Psoas muscle (tissue), 8 donors: ENCODE data around the gene TNFAIP1. TPM values are rescaled to one million over a fixed set of nuclear protein-coding genes. Genes with fewer than 3 reads are reported as not detected.

Experiments
- ATAC-seq, 4 donors: fragments of 200-7000 bp; cut with Tn5 transposase; one replicate each; pipeline ENCODE4 v1.9.1; 2020; ENCODE audit warnings: moderate library complexity in 3 of 4, mild to moderate bottlenecking in 2 of 4
- DNase-seq, 2 donors: peaks; one replicate each; pipeline ENCODE4 v3.0.0-alpha.2; 2020
- H3K27ac ChIP-seq: fragments of 200-600 bp; one replicate; pipeline ENCODE4 v1.8.0; 2022
- H3K27me3 ChIP-seq, 3 donors: fragments of 200-600 bp in 1 of 3; one replicate each; pipeline versions ENCODE4 v1.6.1 to v1.8.0; 2013 to 2022; ENCODE audit warnings: low read length in 2 of 3, mild to moderate bottlenecking in 2 of 3, moderate library complexity in 1 of 3; ENCODE audit not compliant: insufficient read depth in 3 of 3
- H3K36me3 ChIP-seq, 2 donors: fragments of 200-600 bp in 1 of 2; one replicate each; pipeline versions ENCODE4 v1.6.1 to v1.8.0; 2013 to 2022; ENCODE audit warnings: low read depth in 1 of 2, mild to moderate bottlenecking in 1 of 2, moderate library complexity in 1 of 2; ENCODE audit not compliant: insufficient read depth in 1 of 2
- H3K4me1 ChIP-seq: fragments of 200-600 bp; one replicate; pipeline ENCODE4 v1.8.0; 2022
- H3K4me3 ChIP-seq: fragments of 200-600 bp; one replicate; pipeline ENCODE4 v1.8.0; 2022; ENCODE audit warnings: mild to moderate bottlenecking
- H3K9me3 ChIP-seq: fragments of 200-600 bp; one replicate; pipeline ENCODE4 v1.8.0; 2022
- WGBS, 3 donors: extraction: QIAGEN DNeasy Blood & Tissue Kit; methylation state at CpG; one replicate each; pipeline versions ENCODE4 v1.1.6 to v1.1.7; 2013; 5-methylcytosine and 5-hydroxymethylcytosine counted together
- intact Hi-C, 2 donors: fragments of 100-400 bp; cut with DNase I; formaldehyde crosslinking; loops; one replicate each; pipeline versions ENCODE4 v1.11.0 to v1.14.2; 2022
- polyA plus RNA-seq, 3 donors: library from polyadenylated mRNA; stranded (reverse); fragments of 200-250 nt; gene quantifications; one replicate each; pipeline ENCODE4 v1.2.3, GENCODE V29; 2013
- total RNA-seq, 4 donors: library from RNA; stranded (reverse); fragmentation: NEBNext Ultra II Directional in 2 of 4; extraction: Animal tissue kit (Norgen Biotek cat#: 25700) in 2 of 4; gene quantifications; one replicate each; pipeline versions ENCODE4 v1.2.1 to v1.2.4, GENCODE V29; 2021 to 2023
- TF ChIP-seq, protein P1 (sequence below): fragments of 200-600 bp; IDR thresholded peaks from one replicate; pipeline ENCODE4 v1.8.0; 2022; ENCODE audit warnings: antibody characterized with exemption
- donor health status: healthy with polysubstance abuse.
- donor health status: DM: no; HTN: no; CAD: no; lungs with moderate emphysema.
- donor health status: Bipolar disorder and iron deficiency.
- donor health status: healthy.
- donor health status: DM: yes; HTN: yes; CAD: no.
- donor health status: DM: no; HTN: no; CAD: no.
- donor health status: DM: no; HTN: no; CAD: no.
- donor health status: DM: yes; HTN: yes; CAD: no.

The TNFAIP1 gene
- total and polyA plus RNA-seq, 7 donors: 13.0 to 32.6 (median 23.3) TPM

DNA sequence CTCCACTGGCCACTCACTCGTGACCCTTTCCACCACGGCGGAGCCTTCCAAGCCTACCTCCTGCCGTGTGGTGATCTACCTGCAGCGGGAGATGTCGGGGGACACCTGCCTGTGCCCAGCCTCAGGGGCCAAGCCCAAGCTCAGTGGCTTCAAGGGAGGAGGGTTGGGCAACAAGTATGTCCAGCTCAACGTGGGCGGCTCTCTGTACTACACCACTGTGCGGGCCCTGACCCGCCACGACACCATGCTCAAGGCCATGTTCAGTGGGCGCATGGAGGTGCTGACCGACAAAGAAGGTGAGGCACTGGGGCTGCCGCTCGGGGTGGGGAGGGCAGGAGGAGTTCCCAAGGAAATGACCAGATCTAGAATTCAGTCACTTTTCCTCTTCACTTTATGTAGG, 3.9 kb downstream of the TNFAIP1 start:
- TF ChIP-seq, protein P1, sequence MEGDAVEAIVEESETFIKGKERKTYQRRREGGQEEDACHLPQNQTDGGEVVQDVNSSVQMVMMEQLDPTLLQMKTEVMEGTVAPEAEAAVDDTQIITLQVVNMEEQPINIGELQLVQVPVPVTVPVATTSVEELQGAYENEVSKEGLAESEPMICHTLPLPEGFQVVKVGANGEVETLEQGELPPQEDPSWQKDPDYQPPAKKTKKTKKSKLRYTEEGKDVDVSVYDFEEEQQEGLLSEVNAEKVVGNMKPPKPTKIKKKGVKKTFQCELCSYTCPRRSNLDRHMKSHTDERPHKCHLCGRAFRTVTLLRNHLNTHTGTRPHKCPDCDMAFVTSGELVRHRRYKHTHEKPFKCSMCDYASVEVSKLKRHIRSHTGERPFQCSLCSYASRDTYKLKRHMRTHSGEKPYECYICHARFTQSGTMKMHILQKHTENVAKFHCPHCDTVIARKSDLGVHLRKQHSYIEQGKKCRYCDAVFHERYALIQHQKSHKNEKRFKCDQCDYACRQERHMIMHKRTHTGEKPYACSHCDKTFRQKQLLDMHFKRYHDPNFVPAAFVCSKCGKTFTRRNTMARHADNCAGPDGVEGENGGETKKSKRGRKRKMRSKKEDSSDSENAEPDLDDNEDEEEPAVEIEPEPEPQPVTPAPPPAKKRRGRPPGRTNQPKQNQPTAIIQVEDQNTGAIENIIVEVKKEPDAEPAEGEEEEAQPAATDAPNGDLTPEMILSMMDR: no peak
- WGBS, 3 donors: 88 to 91% (median 90%) methylated on average over 15 of the region's 15 CpGs
- Histone ChIP-seq H3K4me1 (peaks cover 22% of the 10 kb centered on the region), H3K4me3 (no peak overlapping the region), H3K9me3 (no peaks in the 10 kb centered on the region), H3K36me3 (peaks cover 7 to 52% of the 10 kb centered on the region in 2 donors), H3K27ac (no peak overlapping the region), H3K27me3 (no peaks in the 10 kb centered on the region)
- ATAC-seq (no peak), DNase-seq (no peak)
- intact Hi-C loops: loop anchor here in 1 of 2 donors (5.0 kb wide), 1 partner anchor 613 kb away; the partner anchor contains the start of gene PHF12

- no peaks in the 10 kb centered on the region for H3K27me3 ChIP-seq
- H3K9me3 ChIP-seq: no peaks in the 10 kb centered on the region
- H3K4me1 ChIP-seq: peaks cover 20% of the 10 kb centered on the region
- 89 to 90% (median 90%) methylated on average over 6 of the region's 6 CpGs for WGBS, 3 donors
- intact Hi-C loops: loop anchor here in 1 of 2 donors (10.0 kb wide), 1 partner anchor 886 kb away; the partner anchor contains the start of gene KSR1
- TF ChIP-seq, protein P1: no peak
- ATAC-seq: no peak
- H3K36me3 ChIP-seq: peaks cover 7 to 61% of the 10 kb centered on the region in 2 donors
- H3K27ac ChIP-seq: no peak overlapping the region
- H3K4me3 ChIP-seq: no peak overlapping the region
- no peak for DNase-seq
Observed at GRCh38 chr17:28340374-28340773, 4.8 kb downstream of the TNFAIP1 start.

GRCh38 chr17:28341516-28341915, 6.0 kb downstream of the TNFAIP1 start:
- ATAC-seq (no peak), DNase-seq (no peak)
- peaks cover 16% of the 10 kb centered on the region for H3K4me1 ChIP-seq
- H3K27ac ChIP-seq: no peak overlapping the region
- intact Hi-C loops: loop anchor here in 1 of 2 donors (10.0 kb wide), 1 partner anchor 887 kb away; the partner anchor contains the start of gene KSR1
- no peaks in the 10 kb centered on the region for H3K9me3 ChIP-seq
- TF ChIP-seq, protein P1: no peak
- H3K27me3 ChIP-seq: no peaks in the 10 kb centered on the region
- 89 to 91% (median 89%) methylated on average over 11 of the region's 11 CpGs for WGBS, 3 donors
- peaks cover 7 to 73% of the 10 kb centered on the region in 2 donors for H3K36me3 ChIP-seq
- no peak overlapping the region for H3K4me3 ChIP-seq

DNA sequence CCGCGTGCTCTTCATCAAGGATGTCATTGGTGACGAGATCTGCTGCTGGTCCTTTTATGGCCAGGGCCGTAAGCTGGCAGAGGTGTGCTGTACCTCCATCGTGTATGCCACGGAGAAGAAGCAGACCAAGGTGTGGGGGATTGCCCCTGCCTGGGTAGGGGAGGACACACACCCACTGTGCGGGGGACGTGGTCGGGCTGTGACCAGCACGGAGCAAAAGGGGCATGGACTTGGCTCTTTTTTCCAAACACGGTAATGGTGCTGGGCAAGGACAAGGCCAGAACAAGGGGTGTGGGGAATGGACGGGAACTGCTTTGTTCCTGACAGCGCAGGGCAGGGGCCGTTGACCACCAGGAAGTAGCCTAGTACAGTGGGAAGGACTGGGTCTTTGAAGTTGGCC, 6.8 kb downstream of the TNFAIP1 start:
- H3K9me3 ChIP-seq: no peaks in the 10 kb centered on the region
- no peak overlapping the region for H3K4me3 ChIP-seq
- 85 to 86% (median 86%) methylated on average over 14 of the region's 14 CpGs for WGBS, 3 donors
- intact Hi-C loops: loop anchor here in 1 of 2 donors (10.0 kb wide), 1 partner anchor 888 kb away; the partner anchor contains the start of gene KSR1
- H3K36me3 ChIP-seq: peaks cover 7 to 81% of the 10 kb centered on the region in 2 donors
- TF ChIP-seq, protein P1: no peak
- DNase-seq (no peak), ATAC-seq (no peak)
- no peaks in the 10 kb centered on the region for H3K27me3 ChIP-seq
- no peak overlapping the region for H3K27ac ChIP-seq
- H3K4me1 ChIP-seq: peaks cover 9% of the 10 kb centered on the region

- H3K9me3 ChIP-seq: no peaks in the 10 kb centered on the region
- ATAC-seq (peak; percentile 31 to 69 (median 52)), DNase-seq (no peak)
- no peak overlapping the region for H3K4me3 ChIP-seq
- H3K4me1 ChIP-seq: no peaks in the 10 kb centered on the region
- TF ChIP-seq, protein P1: no peak
- no peaks in the 10 kb centered on the region for H3K27me3 ChIP-seq
- H3K27ac ChIP-seq: peak overlapping the region; percentile 41
- peaks cover 7 to 93% of the 10 kb centered on the region in 2 donors for H3K36me3 ChIP-seq
- intact Hi-C loops: loop anchor here in 1 of 2 donors (10.0 kb wide), 1 partner anchor 889 kb away; the partner anchor contains the start of gene KSR1
- 34 to 46% (median 36%) methylated on average over 10 of the region's 10 CpGs for WGBS, 3 donors
Observed at GRCh38 chr17:28343491-28343932, 8.0 kb downstream of the TNFAIP1 start.
